OCI-LY1 (cell line): ENCODE data around the gene RAPGEF1.
"Not testable (repeated sequence)": the region's sequence is repeated elsewhere in the genome, so short reads cannot be mapped to it uniquely, and the experiment has no call there.

Experiments used
- H2AFZ ChIP-seq: fragments of 200-600 bp; sonication (generic), shearing (Covaris generic); 2 replicates; pipeline ENCODE4 v1.6.0; 2014; ENCODE audit warnings: antibody characterized with exemption, mild to moderate bottlenecking, low read length
- H3F3A ChIP-seq: fragments of 200-600 bp; sonication (generic), shearing (Covaris generic); 2 replicates; pipeline ENCODE4 v1.6.0; 2014; ENCODE audit warnings: mild to moderate bottlenecking, antibody characterized with exemption, low read length, moderate library complexity; ENCODE audit not compliant: insufficient read depth
- H3K27ac ChIP-seq: fragments of 200-600 bp; sonication (generic); 2 replicates; pipeline ENCODE4 v1.5.1; 2014; ENCODE audit warnings: low read length, mixed run types, mild to moderate bottlenecking, low read depth; ENCODE audit not compliant: poor library complexity, severe bottlenecking
- H3K27me3 ChIP-seq: fragments of 200-600 bp; sonication (generic); 2 replicates; pipeline ENCODE4 v1.6.0; 2014; ENCODE audit warnings: antibody characterized with exemption, mild to moderate bottlenecking, low read length, moderate library complexity; ENCODE audit not compliant: insufficient read depth
- H3K36me3 ChIP-seq: fragments of 200-600 bp; sonication (generic); 2 replicates; pipeline ENCODE4 v1.6.1; 2014; ENCODE audit warnings: mild to moderate bottlenecking, antibody characterized with exemption, low read length, moderate library complexity, mixed read lengths; ENCODE audit not compliant: insufficient read depth
- H3K4me1 ChIP-seq: fragments of 200-600 bp; sonication (generic); 2 replicates; pipeline ENCODE4 v1.5.1; 2014; ENCODE audit warnings: mild to moderate bottlenecking, low read length, moderate library complexity; ENCODE audit not compliant: insufficient read depth, severe bottlenecking
- H3K4me2 ChIP-seq: fragments of 200-600 bp; sonication (generic), shearing (Covaris generic); 2 replicates; pipeline ENCODE4 v1.6.1; 2014; ENCODE audit warnings: low read length
- H3K4me3 ChIP-seq: fragments of 200-600 bp; sonication (generic); 2 replicates; pipeline ENCODE4 v1.5.1; 2014; ENCODE audit warnings: low read length, low read depth, mild to moderate bottlenecking, mixed read lengths; ENCODE audit not compliant: poor library complexity, severe bottlenecking
- H3K79me2 ChIP-seq: fragments of 200-600 bp; shearing (Covaris generic); 2 replicates; pipeline ENCODE4 v1.6.1; 2016; ENCODE audit warnings: mixed run types, low read length, mixed read lengths; ENCODE audit not compliant: insufficient read depth
- H3K9ac ChIP-seq: fragments of 200-600 bp; sonication (generic), shearing (Covaris generic); 2 replicates; pipeline ENCODE4 v1.6.1; 2014; ENCODE audit warnings: mild to moderate bottlenecking, low read length, mixed read lengths
- H3K9me2 ChIP-seq: fragments of 200-600 bp; sonication (generic), shearing (Covaris generic); 2 replicates; pipeline ENCODE4 v1.6.1; 2014; ENCODE audit warnings: low read depth, mild to moderate bottlenecking, low read length, mixed read lengths
- H3K9me3 ChIP-seq: fragments of 200-600 bp; shearing (Covaris generic); 2 replicates; pipeline ENCODE4 v1.6.1; 2014; ENCODE audit warnings: low read length, mixed read lengths
- H4K20me1 ChIP-seq: fragments of 200-600 bp; sonication (generic), shearing (Covaris generic); 2 replicates; pipeline ENCODE4 v1.6.0; 2016; ENCODE audit warnings: mild to moderate bottlenecking, low read length; ENCODE audit not compliant: insufficient read depth
- CTCF ChIP-seq: fragments of 200-600 bp; sonication (generic), shearing (Covaris generic); IDR thresholded peaks from 2 replicates; pipeline ENCODE4 v1.5.1; 2017; ENCODE audit warnings: mild to moderate bottlenecking, antibody characterized with exemption, low read length, moderate library complexity, mixed read lengths
- EZH2 ChIP-seq: fragments of 200-600 bp; sonication (generic), shearing (Covaris generic); IDR thresholded peaks from 2 replicates; pipeline ENCODE4 v1.8.0; 2017; ENCODE audit warnings: borderline replicate concordance, mixed run types, mild to moderate bottlenecking, antibody characterized with exemption, low read length, moderate library complexity, mixed read lengths

The RAPGEF1 gene

GRCh38 chr9:131656356-131657036, 83.4 kb downstream of the RAPGEF1 start:
- peaks cover 60% of the 10 kb centered on the region for H3K79me2 ChIP-seq
- H3K9ac ChIP-seq: peak overlapping the region; percentile 68
- peaks cover 29% of the 10 kb centered on the region for H3F3A ChIP-seq
- no peaks in the 10 kb centered on the region for H3K9me3 ChIP-seq
- H2AFZ ChIP-seq: no peak overlapping the region
- peak overlapping the region; percentile 59 for H3K4me2 ChIP-seq
- H3K4me1 ChIP-seq: peaks cover 99% of the 10 kb centered on the region
- no peaks in the 10 kb centered on the region for H4K20me1 ChIP-seq
- peak overlapping the region; percentile 100 for H3K27ac ChIP-seq
- peak overlapping the region; percentile 33 for H3K4me3 ChIP-seq
- TF ChIP-seq EZH2 (no peak), CTCF (no peak)
- H3K27me3 ChIP-seq: no peaks in the 10 kb centered on the region
- peaks cover 34% of the 10 kb centered on the region; the same call in 1 of the 2 replicates for H3K36me3 ChIP-seq
- no peaks in the 10 kb centered on the region for H3K9me2 ChIP-seq

GRCh38 chr9:131654369-131654768, 85.5 kb downstream of the RAPGEF1 start:
- H3K9me3 ChIP-seq, H2AFZ ChIP-seq, H3K27me3 ChIP-seq, H3K9me2 ChIP-seq, H4K20me1 ChIP-seq: not testable (repeated sequence)
- peaks cover 49% of the 10 kb centered on the region for H3K36me3 ChIP-seq
- peak overlapping the region; percentile 100 for H3K27ac ChIP-seq
- peaks cover 81% of the 10 kb centered on the region for H3K4me1 ChIP-seq
- peaks cover 51% of the 10 kb centered on the region for H3K79me2 ChIP-seq
- H3K4me2 ChIP-seq: peak overlapping the region; percentile 49
- peaks cover 29% of the 10 kb centered on the region for H3F3A ChIP-seq
- H3K9ac ChIP-seq: peak overlapping the region; percentile 48; the same call in 1 of the 2 replicates
- H3K4me3 ChIP-seq: peak overlapping the region; percentile 37

DNA sequence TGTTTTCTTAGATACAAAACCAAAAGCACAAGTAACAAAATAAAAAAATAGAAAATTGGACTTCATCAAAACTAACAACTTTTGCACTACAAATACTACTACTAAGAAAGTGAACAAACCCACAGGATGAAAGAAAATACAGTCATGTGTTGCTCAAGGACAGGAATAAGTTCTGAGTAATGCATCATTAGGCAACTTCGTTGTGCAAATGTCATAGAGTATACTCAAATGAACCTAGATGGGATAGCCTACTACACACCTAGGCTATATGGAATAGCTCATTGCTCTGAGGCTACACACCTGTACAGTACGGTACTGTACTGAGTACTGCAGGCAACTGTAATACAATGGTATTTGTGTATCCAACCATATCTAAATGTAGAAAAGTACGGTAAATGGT, 88.3 kb downstream of the RAPGEF1 start:
- H3F3A ChIP-seq: peaks cover 15% of the 10 kb centered on the region
- H3K4me2 ChIP-seq: peak overlapping the region; percentile 0; the same call in 1 of the 2 replicates
- H2AFZ ChIP-seq: no peak overlapping the region
- peaks cover 64% of the 10 kb centered on the region for H3K4me1 ChIP-seq
- H4K20me1 ChIP-seq: no peaks in the 10 kb centered on the region
- H3K4me3 ChIP-seq: no peak overlapping the region
- peak overlapping the region; percentile 48 for H3K27ac ChIP-seq
- H3K36me3 ChIP-seq: peaks cover 68% of the 10 kb centered on the region
- no peaks in the 10 kb centered on the region for H3K9me3 ChIP-seq
- no peaks in the 10 kb centered on the region for H3K9me2 ChIP-seq
- H3K79me2 ChIP-seq: peaks cover 40% of the 10 kb centered on the region
- TF ChIP-seq CTCF (no peak), EZH2 (no peak)
- no peak overlapping the region; the same call in 1 of the 2 replicates for H3K9ac ChIP-seq
- no peaks in the 10 kb centered on the region for H3K27me3 ChIP-seq

DNA sequence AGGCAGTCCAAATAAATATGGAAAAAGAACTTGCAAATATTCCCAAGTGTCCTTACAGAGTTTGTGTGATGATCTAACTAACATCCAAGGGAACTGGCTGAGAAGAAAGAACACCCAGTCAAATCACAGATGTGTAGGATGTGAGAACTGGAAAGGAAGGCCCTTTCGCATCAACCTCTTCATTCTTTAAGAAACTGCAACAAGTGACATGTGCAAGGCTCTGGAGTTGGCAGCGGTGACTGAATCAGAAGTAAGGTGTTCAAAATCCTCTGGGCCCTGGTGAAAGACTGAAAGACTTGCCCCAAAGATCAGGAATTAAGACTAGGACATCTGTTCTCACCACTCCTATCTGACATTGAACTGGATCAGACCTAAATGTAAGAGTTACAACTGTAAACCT, 88.7 kb downstream of the RAPGEF1 start:
- H3K79me2 ChIP-seq: peaks cover 40% of the 10 kb centered on the region
- no peaks in the 10 kb centered on the region for H3K27me3 ChIP-seq
- H3K4me1 ChIP-seq: peaks cover 64% of the 10 kb centered on the region
- no peaks in the 10 kb centered on the region for H3K9me3 ChIP-seq
- H3K9me2 ChIP-seq: no peaks in the 10 kb centered on the region
- H3K4me3 ChIP-seq: no peak overlapping the region
- no peak overlapping the region for H2AFZ ChIP-seq
- H3K36me3 ChIP-seq: peaks cover 73% of the 10 kb centered on the region
- no peak overlapping the region for H3K9ac ChIP-seq
- TF ChIP-seq EZH2: no peak
- no peak for TF ChIP-seq CTCF
- H3F3A ChIP-seq: peaks cover 13% of the 10 kb centered on the region
- H4K20me1 ChIP-seq: no peaks in the 10 kb centered on the region
- H3K4me2 ChIP-seq: no peak overlapping the region
- H3K27ac ChIP-seq: peak overlapping the region; percentile 48
